Psoas muscle (tissue), 8 donors: Measurements from ENCODE around the gene GAB2. TPM values are rescaled to one million over a fixed set of nuclear protein-coding genes. Genes with fewer than 3 reads are reported as not detected.

Source experiments
- ATAC-seq, 4 donors: fragments of 200-7000 bp; cut with Tn5 transposase; one replicate each; pipeline ENCODE4 v1.9.1; 2020; ENCODE audit warnings: moderate library complexity in 3 of 4, mild to moderate bottlenecking in 2 of 4
- DNase-seq, 2 donors: peaks; one replicate each; pipeline ENCODE4 v3.0.0-alpha.2; 2020
- H3K27ac ChIP-seq: fragments of 200-600 bp; one replicate; pipeline ENCODE4 v1.8.0; 2022
- H3K27me3 ChIP-seq, 3 donors: fragments of 200-600 bp in 1 of 3; one replicate each; pipeline versions ENCODE4 v1.6.1 to v1.8.0; 2013 to 2022; ENCODE audit warnings: low read length in 2 of 3, mild to moderate bottlenecking in 2 of 3, moderate library complexity in 1 of 3; ENCODE audit not compliant: insufficient read depth in 3 of 3
- H3K36me3 ChIP-seq, 2 donors: fragments of 200-600 bp in 1 of 2; one replicate each; pipeline versions ENCODE4 v1.6.1 to v1.8.0; 2013 to 2022; ENCODE audit warnings: low read depth in 1 of 2, mild to moderate bottlenecking in 1 of 2, moderate library complexity in 1 of 2; ENCODE audit not compliant: insufficient read depth in 1 of 2
- H3K4me1 ChIP-seq: fragments of 200-600 bp; one replicate; pipeline ENCODE4 v1.8.0; 2022
- H3K4me3 ChIP-seq: fragments of 200-600 bp; one replicate; pipeline ENCODE4 v1.8.0; 2022; ENCODE audit warnings: mild to moderate bottlenecking
- H3K9me3 ChIP-seq: fragments of 200-600 bp; one replicate; pipeline ENCODE4 v1.8.0; 2022
- CTCF ChIP-seq: fragments of 200-600 bp; IDR thresholded peaks from one replicate; pipeline ENCODE4 v1.8.0; 2022; ENCODE audit warnings: antibody characterized with exemption
- WGBS, 3 donors: extraction: QIAGEN DNeasy Blood & Tissue Kit; methylation state at CpG; one replicate each; pipeline versions ENCODE4 v1.1.6 to v1.1.7; 2013; 5-methylcytosine and 5-hydroxymethylcytosine counted together
- intact Hi-C, 2 donors: fragments of 100-400 bp; cut with DNase I; formaldehyde crosslinking; loops; one replicate each; pipeline versions ENCODE4 v1.11.0 to v1.14.2; 2022
- polyA plus RNA-seq, 3 donors: library from polyadenylated mRNA; stranded (reverse); fragments of 200-250 nt; gene quantifications; one replicate each; pipeline ENCODE4 v1.2.3, GENCODE V29; 2013
- total RNA-seq, 4 donors: library from RNA; stranded (reverse); fragmentation: NEBNext Ultra II Directional in 2 of 4; extraction: Animal tissue kit (Norgen Biotek cat#: 25700) in 2 of 4; gene quantifications; one replicate each; pipeline versions ENCODE4 v1.2.1 to v1.2.4, GENCODE V29; 2021 to 2023
- donor health status: healthy with polysubstance abuse.
- donor health status: DM: no; HTN: no; CAD: no; lungs with moderate emphysema.
- donor health status: Bipolar disorder and iron deficiency.
- donor health status: healthy.
- donor health status: DM: yes; HTN: yes; CAD: no.
- donor health status: DM: no; HTN: no; CAD: no.
- donor health status: DM: no; HTN: no; CAD: no.
- donor health status: DM: yes; HTN: yes; CAD: no.

GAB2 gene
- total and polyA plus RNA-seq, 7 donors = 2.7 to 6.3 (median 4.7) TPM

GRCh38 chr11:78372114-78372768, 45.4 kb downstream of the GAB2 start:
- DNase-seq (no peak), ATAC-seq (no peak)
- Histone ChIP-seq H3K9me3 (no peaks in the 10 kb centered on the region), H3K36me3 (no peaks in the 10 kb centered on the region), H3K27ac (no peak overlapping the region), H3K4me3 (no peak overlapping the region), H3K27me3 (no peaks in the 10 kb centered on the region), H3K4me1 (no peaks in the 10 kb centered on the region)
- intact Hi-C loops = no loop called here
- 50 to 55% (median 52%) methylated on average over 4 of the region's 4 CpGs for WGBS, 3 donors
- no peak for TF ChIP-seq CTCF

- 20 to 25% (median 25%) methylated on average over 5 of the region's 5 CpGs for WGBS, 3 donors
- ATAC-seq (no peak), DNase-seq (no peak)
- Histone ChIP-seq H3K36me3 (no peaks in the 10 kb centered on the region), H3K27ac (no peak overlapping the region), H3K27me3 (no peaks in the 10 kb centered on the region), H3K9me3 (no peaks in the 10 kb centered on the region), H3K4me3 (no peak overlapping the region), H3K4me1 (no peaks in the 10 kb centered on the region)
- intact Hi-C loops = no loop called here
- TF ChIP-seq CTCF = no peak
Measured at GRCh38 chr11:78371221-78371891, 46.3 kb downstream of the GAB2 start.

- H3K4me1 ChIP-seq = peaks cover 4% of the 10 kb centered on the region
Measured at GRCh38 chr11:78370406-78371172, 47.0 kb downstream of the GAB2 start.

GRCh38 chr11:78365381-78365792, 52.2 kb downstream of the GAB2 start:
- no peaks in the 10 kb centered on the region for H3K27me3 ChIP-seq
- H3K4me1 ChIP-seq = peaks cover 4% of the 10 kb centered on the region
- intact Hi-C loops = no loop called here
- WGBS, 3 donors = 52 to 66% (median 61%) methylated on average over 2 of the region's 2 CpGs
- H3K9me3 ChIP-seq = no peaks in the 10 kb centered on the region
- TF ChIP-seq CTCF = no peak
- H3K36me3 ChIP-seq = no peaks in the 10 kb centered on the region
- DNase-seq = no peak
- no peak for ATAC-seq
- H3K27ac ChIP-seq = no peak overlapping the region
- H3K4me3 ChIP-seq = no peak overlapping the region

More at GRCh38 chr11:78370406-78371172, 47.0 kb downstream of the GAB2 start:
- DNase-seq (no peak), ATAC-seq (peak in 1 of 4 donors; percentile 37)
- H3K9me3 ChIP-seq = no peaks in the 10 kb centered on the region
- H3K36me3 ChIP-seq = no peaks in the 10 kb centered on the region
- H3K4me3 ChIP-seq = no peak overlapping the region
- no peak overlapping the region for H3K27ac ChIP-seq
- no peak for TF ChIP-seq CTCF
- 48 to 57% (median 53%) methylated on average over 7 of the region's 7 CpGs for WGBS, 3 donors
- no peaks in the 10 kb centered on the region for H3K27me3 ChIP-seq
- intact Hi-C loops = no loop called here
